LNCaP clone FGC (cell line): ENCODE results near the gene PTTG1.

Source experiments
- DNase-seq: peaks from one replicate; pipeline ENCODE4 v3.0.0-alpha.2; 2011; ENCODE audit warnings: low read depth
- H3K4me3 ChIP-seq: 2 replicates; pipeline ENCODE4 v1.5.1; 2011; ENCODE audit warnings: mild to moderate bottlenecking, low read depth, low read length, control low read depth
- TF ChIP-seq, protein P1 (sequence below): IDR thresholded peaks from 2 replicates; pipeline ENCODE4 v1.5.1; 2012; ENCODE audit warnings: mild to moderate bottlenecking; ENCODE audit not compliant: control insufficient read depth, insufficient read depth; ENCODE audit errors: extremely low read depth

Gene PTTG1

DNA sequence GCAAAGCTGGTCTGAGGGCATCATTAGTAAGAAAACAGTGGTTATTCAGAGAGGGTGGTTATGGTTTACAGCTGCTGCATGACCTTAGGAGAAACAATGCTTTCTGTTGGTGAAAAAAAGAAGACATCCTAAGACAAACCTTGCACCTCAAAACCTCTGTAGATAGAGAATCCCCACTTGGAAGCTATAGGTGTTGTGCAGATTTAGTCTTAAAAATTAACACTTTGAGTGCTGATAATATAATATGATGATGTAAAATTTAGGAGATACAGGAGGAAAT is 1.4 kb upstream of the PTTG1 start:
- no peak for DNase-seq
- no peak overlapping the region for H3K4me3 ChIP-seq

DNA sequence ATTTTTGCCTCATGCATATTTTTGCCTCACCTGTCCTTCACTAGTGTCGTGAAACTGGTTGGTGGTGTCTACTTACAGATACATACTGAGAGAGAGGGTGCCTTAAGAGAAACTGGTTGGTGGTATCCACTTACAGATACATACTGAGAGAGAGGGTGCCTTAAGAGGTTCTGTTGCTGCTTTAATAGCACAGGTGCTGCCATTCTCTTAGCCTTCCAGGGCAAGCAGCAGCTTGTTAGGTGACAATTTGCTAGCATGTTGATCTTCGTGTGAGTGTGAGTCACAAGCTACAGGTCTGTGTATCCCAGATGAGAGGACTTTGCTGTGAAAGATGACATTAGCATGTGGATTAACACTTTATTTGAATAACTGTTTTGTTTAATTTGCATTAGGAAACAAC is 1.4 kb downstream of the PTTG1 start:
- TF ChIP-seq, protein P1, sequence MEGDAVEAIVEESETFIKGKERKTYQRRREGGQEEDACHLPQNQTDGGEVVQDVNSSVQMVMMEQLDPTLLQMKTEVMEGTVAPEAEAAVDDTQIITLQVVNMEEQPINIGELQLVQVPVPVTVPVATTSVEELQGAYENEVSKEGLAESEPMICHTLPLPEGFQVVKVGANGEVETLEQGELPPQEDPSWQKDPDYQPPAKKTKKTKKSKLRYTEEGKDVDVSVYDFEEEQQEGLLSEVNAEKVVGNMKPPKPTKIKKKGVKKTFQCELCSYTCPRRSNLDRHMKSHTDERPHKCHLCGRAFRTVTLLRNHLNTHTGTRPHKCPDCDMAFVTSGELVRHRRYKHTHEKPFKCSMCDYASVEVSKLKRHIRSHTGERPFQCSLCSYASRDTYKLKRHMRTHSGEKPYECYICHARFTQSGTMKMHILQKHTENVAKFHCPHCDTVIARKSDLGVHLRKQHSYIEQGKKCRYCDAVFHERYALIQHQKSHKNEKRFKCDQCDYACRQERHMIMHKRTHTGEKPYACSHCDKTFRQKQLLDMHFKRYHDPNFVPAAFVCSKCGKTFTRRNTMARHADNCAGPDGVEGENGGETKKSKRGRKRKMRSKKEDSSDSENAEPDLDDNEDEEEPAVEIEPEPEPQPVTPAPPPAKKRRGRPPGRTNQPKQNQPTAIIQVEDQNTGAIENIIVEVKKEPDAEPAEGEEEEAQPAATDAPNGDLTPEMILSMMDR = no peak
- H3K4me3 ChIP-seq = peak overlapping the region; percentile 82
- no peak for DNase-seq

More for the DNA sequence above, 1.4 kb upstream of the PTTG1 start:
- TF ChIP-seq, protein P1 = no peak

DNA sequence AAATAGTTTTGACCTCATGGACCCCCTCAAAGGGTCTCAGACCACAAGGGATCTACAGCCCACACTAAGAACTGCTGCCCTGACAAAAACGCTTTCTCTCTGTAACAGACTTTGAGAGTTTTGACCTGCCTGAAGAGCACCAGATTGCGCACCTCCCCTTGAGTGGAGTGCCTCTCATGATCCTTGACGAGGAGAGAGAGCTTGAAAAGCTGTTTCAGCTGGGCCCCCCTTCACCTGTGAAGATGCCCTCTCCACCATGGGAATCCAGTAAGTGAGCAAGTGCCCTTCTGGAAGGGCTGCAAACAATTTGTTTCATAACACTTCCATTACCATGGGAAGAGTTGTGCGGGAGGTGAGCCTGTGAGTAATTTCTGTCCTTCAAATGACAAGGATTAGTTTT is 6.0 kb downstream of the PTTG1 start:
- TF ChIP-seq, protein P1 = no peak
- no peak for DNase-seq
- no peak overlapping the region for H3K4me3 ChIP-seq

DNA sequence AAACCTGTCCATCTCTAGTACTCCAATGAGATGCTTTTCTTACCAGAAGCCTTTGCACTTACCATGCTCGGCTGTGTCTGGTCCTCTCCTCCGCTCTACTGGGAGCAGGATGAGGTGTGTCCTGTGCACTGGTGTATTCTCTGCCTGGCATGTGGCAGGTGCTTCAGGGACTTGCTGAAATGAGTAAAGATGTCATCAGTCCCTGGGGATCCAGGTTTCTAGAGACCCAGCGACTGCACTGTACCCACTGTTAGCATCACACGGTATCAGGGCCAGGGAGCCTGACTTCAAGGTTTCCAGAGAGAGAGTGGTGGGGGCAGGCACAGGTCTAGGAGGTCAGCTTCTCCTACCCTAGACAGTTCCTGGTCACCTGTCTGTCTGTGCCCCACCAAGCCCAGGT is 10.5 kb downstream of the PTTG1 start:
- H3K4me3 ChIP-seq = no peak overlapping the region
- TF ChIP-seq, protein P1 = no peak
- DNase-seq = no peak

DNA sequence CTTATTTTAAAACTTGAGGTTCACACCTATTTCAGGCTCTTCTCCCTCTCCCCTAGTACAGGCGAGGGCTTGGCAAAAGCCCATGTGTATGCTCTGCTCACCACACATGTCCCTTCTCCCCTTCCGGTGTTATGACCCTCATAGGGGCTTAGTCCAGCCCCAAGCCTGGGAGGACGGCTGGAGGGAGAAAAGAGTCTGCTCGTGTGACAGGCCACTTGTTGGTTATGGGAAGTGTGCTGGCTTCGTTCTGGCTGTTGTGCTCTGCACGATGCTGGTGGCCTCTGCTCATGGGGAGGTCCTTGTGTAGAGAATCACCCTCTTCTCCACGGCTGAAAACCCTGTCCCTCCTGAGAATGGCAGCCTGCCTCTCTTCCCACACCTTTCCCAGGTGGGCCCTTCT is 11.1 kb downstream of the PTTG1 start:
- DNase-seq = no peak
- no peak overlapping the region for H3K4me3 ChIP-seq
- TF ChIP-seq, protein P1 = no peak

DNA sequence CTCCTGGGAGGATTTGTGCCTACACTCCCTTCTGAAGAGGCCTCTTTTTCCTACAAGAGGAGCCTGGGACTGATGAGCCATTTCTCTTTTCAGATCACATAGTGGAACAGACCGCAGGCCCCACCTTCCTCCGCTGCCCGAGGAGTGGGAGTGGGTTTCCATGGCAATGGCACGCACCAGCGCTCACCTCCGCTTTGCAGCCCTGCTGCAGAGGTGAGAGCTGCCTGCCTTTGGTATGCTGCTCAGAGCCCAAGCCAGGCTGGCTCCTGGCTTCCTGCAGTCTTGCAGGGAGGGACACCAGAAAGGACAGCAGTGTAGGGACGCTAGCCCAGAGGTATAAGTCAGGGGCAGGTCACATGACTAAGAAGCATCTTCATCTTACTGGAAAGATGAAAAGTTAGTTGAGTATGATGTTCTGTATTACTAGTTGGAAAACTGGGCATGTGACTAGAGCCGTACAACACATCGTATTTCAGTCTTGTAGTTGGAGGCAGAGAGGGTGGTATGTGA is 12.4 kb downstream of the PTTG1 start:
- no peak for DNase-seq
- no peak overlapping the region for H3K4me3 ChIP-seq
- TF ChIP-seq, protein P1 = no peak

DNA sequence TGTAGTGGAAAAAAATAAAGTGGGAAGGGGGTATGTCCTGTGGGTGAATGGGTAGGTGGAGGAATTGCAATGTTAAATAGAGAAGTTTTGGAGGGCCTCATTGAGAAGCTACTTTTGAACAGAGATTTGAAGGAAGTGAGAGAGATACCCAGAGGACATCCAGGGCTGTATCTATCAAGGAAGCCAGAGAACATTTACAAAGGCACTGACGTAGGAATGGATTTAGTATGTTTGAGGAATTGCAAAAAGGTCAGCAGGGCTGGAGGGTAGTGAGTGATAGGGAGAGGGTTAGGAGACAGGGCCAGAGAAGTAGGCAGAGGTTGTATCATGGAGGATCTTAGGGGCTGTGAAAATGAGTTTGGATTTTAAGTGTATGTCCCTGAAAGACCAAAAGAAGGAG is 13.9 kb downstream of the PTTG1 start:
- DNase-seq = no peak
- TF ChIP-seq, protein P1 = no peak

More for the DNA sequence above, 13.9 kb downstream of the PTTG1 start:
- no peak overlapping the region for H3K4me3 ChIP-seq
